IMR-90 (cell line): ENCODE data around the gene TST. TPM values are rescaled to one million over a fixed set of nuclear protein-coding genes. Genes with fewer than 3 reads are reported as not detected.

ENCODE experiments used
- ATAC-seq: fragments of 200-7000 bp; cut with Tn5 transposase; 2 replicates; pipeline ENCODE4 v1.9.1; 2020; ENCODE audit warnings: low read depth, mild to moderate bottlenecking, moderate library complexity
- BruUV-seq: library from RNA; stranded (reverse); fragments of 400-500 nt; replicated peaks from 2 replicates; lab custom pipeline; 2021; lab: Mats Ljungman, UMichigan
- CTCF ChIA-PET: fragments of 300-600 bp; formaldehyde crosslinking; extraction: SDS; loops from one replicate; lab custom pipeline; 2021; ENCODE audit warnings: antibody characterized with exemption; lab: Yijun Ruan, JAX
- POLR2A ChIA-PET: fragments of 300-600 bp; sonication (Branson Sonifier 250); formaldehyde crosslinking; loops from one replicate; lab custom pipeline; 2022; ENCODE audit warnings: antibody characterized with exemption; ENCODE audit not compliant: unreplicated experiment; lab: Charles Lee
- DNase-seq: peaks from one replicate; pipeline ENCODE4 v3.0.0; 2013
- H2AFZ ChIP-seq: replicated peaks from 2 replicates; pipeline ENCODE3; 2013; ENCODE audit warnings: low read length, mild to moderate bottlenecking; ENCODE audit not compliant: poor library complexity
- H2AK5ac ChIP-seq: 2 replicates; pipeline ENCODE4 v1.6.1; 2013; ENCODE audit warnings: low read depth, low read length, inconsistent platforms
- H2AK9ac ChIP-seq: replicated peaks from 2 replicates; pipeline ENCODE3; 2013; ENCODE audit warnings: mild to moderate bottlenecking, low read depth, low read length, moderate library complexity; ENCODE audit not compliant: poor library complexity
- H2BK120ac ChIP-seq: 2 replicates; pipeline ENCODE4 v1.6.1; 2013; ENCODE audit warnings: low read depth, low read length, inconsistent platforms
- H2BK15ac ChIP-seq: 3 replicates; pipeline ENCODE4 v1.6.1; 2013; ENCODE audit warnings: low read depth, low read length, inconsistent platforms
- H2BK20ac ChIP-seq: 2 replicates; pipeline ENCODE4 v1.6.1; 2013; ENCODE audit warnings: low read depth, mild to moderate bottlenecking, inconsistent platforms, low read length, moderate library complexity
- H2BK5ac ChIP-seq: 2 replicates; pipeline ENCODE4 v1.6.1; 2013; ENCODE audit warnings: mild to moderate bottlenecking, low read depth, low read length, inconsistent platforms; ENCODE audit not compliant: poor library complexity, severe bottlenecking
- H3K14ac ChIP-seq: replicated peaks from 2 replicates; pipeline ENCODE4 v1.6.1; 2013; ENCODE audit warnings: low read depth, low read length, inconsistent platforms
- H3K18ac ChIP-seq: 2 replicates; pipeline ENCODE4 v1.6.1; 2013; ENCODE audit warnings: low read depth, low read length, control low read depth
- H3K23ac ChIP-seq: 2 replicates; pipeline ENCODE4 v1.6.1; 2013; ENCODE audit warnings: low read depth, low read length, inconsistent platforms
- H3K27ac ChIP-seq: 2 replicates; pipeline ENCODE4 v1.5.1; 2013; ENCODE audit warnings: mild to moderate bottlenecking, control low read depth, low read length; ENCODE audit not compliant: insufficient read depth
- H3K27me3 ChIP-seq: 2 replicates; pipeline ENCODE4 v1.6.1; 2013; ENCODE audit warnings: low read length; ENCODE audit not compliant: control insufficient read depth, insufficient read depth
- H3K36me3 ChIP-seq: 2 replicates; pipeline ENCODE4 v1.6.1; 2013; ENCODE audit warnings: low read length, mixed read lengths; ENCODE audit not compliant: control insufficient read depth, insufficient read depth
- H3K4ac ChIP-seq: 2 replicates; pipeline ENCODE4 v1.6.1; 2013; ENCODE audit warnings: low read depth, low read length, inconsistent platforms
- H3K4me1 ChIP-seq: 2 replicates; pipeline ENCODE4 v1.6.1; 2013; ENCODE audit warnings: low read length, mixed read lengths; ENCODE audit not compliant: control insufficient read depth, insufficient read depth
- H3K4me2 ChIP-seq: 2 replicates; pipeline ENCODE4 v1.6.1; 2013; ENCODE audit warnings: low read depth, mild to moderate bottlenecking, control low read depth, low read length, moderate library complexity
- H3K4me3 ChIP-seq: 2 replicates; pipeline ENCODE4 v1.5.1; 2013; ENCODE audit warnings: low read depth, mild to moderate bottlenecking, control low read depth, low read length, moderate library complexity; ENCODE audit not compliant: insufficient read depth
- H3K56ac ChIP-seq: 2 replicates; pipeline ENCODE4 v1.6.1; 2013; ENCODE audit warnings: low read length, inconsistent platforms; ENCODE audit not compliant: insufficient read depth; ENCODE audit errors: extremely low read depth
- H3K79me1 ChIP-seq, 2 experiments: 2 replicates each; pipeline ENCODE4 v1.6.1; 2013; ENCODE audit warnings: low read length in 2 of 2, inconsistent platforms in 1 of 2, low read depth in 1 of 2
- H3K9ac ChIP-seq: 2 replicates; pipeline ENCODE4 v1.6.1; 2013; ENCODE audit warnings: low read depth, low read length, control low read depth
- H3K9me1 ChIP-seq: 2 replicates; pipeline ENCODE4 v1.6.1; 2013; ENCODE audit warnings: low read length, inconsistent platforms; ENCODE audit not compliant: insufficient read depth
- H3K9me3 ChIP-seq: 2 replicates; pipeline ENCODE4 v1.6.1; 2013; ENCODE audit warnings: low read length; ENCODE audit not compliant: control insufficient read depth, insufficient read depth
- H4K20me1 ChIP-seq: 2 replicates; pipeline ENCODE4 v1.6.1; 2013; ENCODE audit warnings: low read length, inconsistent platforms; ENCODE audit not compliant: insufficient read depth
- H4K5ac ChIP-seq: 2 replicates; pipeline ENCODE4 v1.6.1; 2013; ENCODE audit warnings: mild to moderate bottlenecking, low read depth, low read length, control low read depth
- H4K8ac ChIP-seq, 2 experiments: 2 replicates each; pipeline ENCODE4 v1.6.1; 2013; ENCODE audit warnings: low read depth in 2 of 2, low read length in 2 of 2, control low read depth in 1 of 2, inconsistent platforms in 1 of 2
- H4K91ac ChIP-seq: 2 replicates; pipeline ENCODE4 v1.6.1; 2013; ENCODE audit warnings: low read depth, low read length, inconsistent platforms; ENCODE audit not compliant: insufficient read depth
- BHLHE40 ChIP-seq: fragments of 150-350 bp; IDR thresholded peaks from 2 replicates; pipeline ENCODE4 v1.6.1; 2016; ENCODE audit warnings: mild to moderate bottlenecking, low read depth, low read length
- CEBPB ChIP-seq: IDR thresholded peaks from 2 replicates; pipeline ENCODE4 v1.6.1; 2012; ENCODE audit warnings: low read depth, low read length, improper control_type of control experiment
- CHD1 ChIP-seq: IDR thresholded peaks from 2 replicates; pipeline ENCODE4 v1.6.1; 2012; ENCODE audit warnings: low read depth, low read length, improper control_type of control experiment
- CTCF ChIP-seq: conservative IDR thresholded peaks from 2 replicates; pipeline ENCODE4 v1.5.1; 2012; ENCODE audit warnings: mild to moderate bottlenecking, low read depth, low read length, improper control_type of control experiment
- ELK1 ChIP-seq: fragments of 150-350 bp; IDR thresholded peaks from 2 replicates; pipeline ENCODE4 v1.6.1; 2016; ENCODE audit warnings: low read depth, mild to moderate bottlenecking, low read length, moderate library complexity, borderline replicate concordance
- FOS ChIP-seq: fragments of 150-350 bp; IDR thresholded peaks from 2 replicates; pipeline ENCODE4 v1.6.1; 2016; ENCODE audit warnings: low read depth, low read length
- MAFK ChIP-seq: IDR thresholded peaks from 2 replicates; pipeline ENCODE4 v1.6.1; 2012; ENCODE audit warnings: low read depth, low read length, improper control_type of control experiment
- MAZ ChIP-seq: IDR thresholded peaks from 2 replicates; pipeline ENCODE4 v1.6.1; 2012; ENCODE audit warnings: low read depth, mild to moderate bottlenecking, low read length, improper control_type of control experiment, moderate library complexity, borderline replicate concordance
- MXI1 ChIP-seq: IDR thresholded peaks from 2 replicates; pipeline ENCODE4 v1.6.1; 2012; ENCODE audit warnings: low read depth, mild to moderate bottlenecking, low read length, moderate library complexity, borderline replicate concordance
- NFE2L2 ChIP-seq: fragments of 150-350 bp; IDR thresholded peaks from 2 replicates; pipeline ENCODE4 v1.6.1; 2016; ENCODE audit warnings: low read depth, mild to moderate bottlenecking, low read length
- POLR2A ChIP-seq: IDR thresholded peaks from 2 replicates; pipeline ENCODE4 v1.6.1; 2012; ENCODE audit warnings: mild to moderate bottlenecking, low read depth, low read length
- RAD21 ChIP-seq: IDR thresholded peaks from 2 replicates; pipeline ENCODE4 v1.6.1; 2012; ENCODE audit warnings: low read length, improper control_type of control experiment
- RCOR1 ChIP-seq: IDR thresholded peaks from 2 replicates; pipeline ENCODE4 v1.6.1; 2012; ENCODE audit warnings: mild to moderate bottlenecking, low read length, improper control_type of control experiment; ENCODE audit not compliant: insufficient replicate concordance
- RFX5 ChIP-seq: IDR thresholded peaks from 2 replicates; pipeline ENCODE4 v1.8.0; 2012; ENCODE audit warnings: low read depth, mild to moderate bottlenecking, low read length, moderate library complexity
- SMC3 ChIP-seq: fragments of 150-350 bp; IDR thresholded peaks from 2 replicates; pipeline ENCODE4 v1.6.1; 2016; ENCODE audit warnings: low read depth, mild to moderate bottlenecking, antibody characterized with exemption, low read length, moderate library complexity
- USF2 ChIP-seq: fragments of 150-350 bp; IDR thresholded peaks from 2 replicates; pipeline ENCODE4 v1.6.1; 2017; ENCODE audit warnings: mild to moderate bottlenecking, antibody characterized with exemption, low read length, low read depth
- WGBS, 2 experiments: methylation state at CpG; one replicate each; pipeline versions ENCODE4 v1.1.5 to v1.1.7; 2013; ENCODE audit warnings: missing lambda C conversion rate in 2 of 2; ENCODE audit not compliant: insufficient read length in 1 of 2; ENCODE audit errors: extremely low coverage in 2 of 2; 5-methylcytosine and 5-hydroxymethylcytosine counted together
- dilution Hi-C: fragments of 300-500 bp; cut with HindIII; formaldehyde crosslinking; loops from one replicate; pipeline ENCODE4 v1.14.3; 2018; ENCODE audit warnings: low sequenced_read_pairs; ENCODE audit not compliant: unreplicated experiment
- in situ Hi-C: fragments of 300-500 bp; cut with MboI; formaldehyde crosslinking; loops from 3 replicates; pipeline ENCODE4 v1.14.3; 2019; ENCODE audit warnings: low sequenced_read_pairs, inconsistent platforms, mixed read lengths
- intact Hi-C: fragments of 100-400 bp; cut with micrococcal nuclease; formaldehyde crosslinking; loops from 2 replicates; pipeline ENCODE4 v1.10.0; 2022
- polyA plus RNA-seq, 3 experiments: library from polyadenylated mRNA; depleted of rRNA; stranded (reverse); fragments of >200 nt; gene quantifications; 2 replicates each; pipeline ENCODE4 v1.2.3, GENCODE V29; 2012; ENCODE audit warnings: low replicate concordance in 1 of 3
- total RNA-seq: library from RNA; depleted of rRNA; stranded (reverse); fragments of >200 nt; gene quantifications from 2 replicates; pipeline ENCODE4 v1.2.3, GENCODE V29; 2012

Gene TST
- total and polyA plus RNA-seq, 2 of the 4 experiments (the other 2 are of a cell fraction): 31.7 to 37.7 TPM

GRCh38 chr22:37065961-37066360 lies 46.7 kb upstream of the TST start:
- no peak overlapping the region for H4K91ac ChIP-seq
- no peak overlapping the region for H4K8ac ChIP-seq
- no peaks in the 10 kb centered on the region; the same call in 1 of the 2 replicates for H3K36me3 ChIP-seq
- no peak overlapping the region for H3K18ac ChIP-seq
- no peak for TF ChIP-seq MAFK
- no peak for TF ChIP-seq RCOR1
- no peak for TF ChIP-seq USF2
- TF ChIP-seq FOS: no peak
- no peak for TF ChIP-seq RFX5
- TF ChIP-seq CEBPB: no peak
- TF ChIP-seq POLR2A: no peak
- TF ChIP-seq CTCF: no peak
- TF ChIP-seq MXI1: no peak
- TF ChIP-seq NFE2L2: no peak
- TF ChIP-seq CHD1: no peak
- TF ChIP-seq ELK1: no peak
- TF ChIP-seq MAZ: no peak
- TF ChIP-seq BHLHE40: no peak
- no peak for TF ChIP-seq SMC3
- no peak for TF ChIP-seq RAD21
- H3K9ac ChIP-seq: no peak overlapping the region
- no peak overlapping the region for H2BK20ac ChIP-seq
- H2AK5ac ChIP-seq: no peak overlapping the region
- H3K9me1 ChIP-seq: no peaks in the 10 kb centered on the region
- no peak overlapping the region for H3K23ac ChIP-seq
- H3K27me3 ChIP-seq: peaks cover 25% of the 10 kb centered on the region
- POLR2A ChIA-PET: no interaction called here
- no TSS peak for BruUV-seq
- dilution Hi-C loops: no loop called here
- in situ Hi-C loops: no loop called here
- H3K56ac ChIP-seq: no peak overlapping the region
- no peak for ATAC-seq
- H2BK120ac ChIP-seq: no peak overlapping the region
- H2AK9ac ChIP-seq: no peak overlapping the region
- intact Hi-C loops: no loop called here
- H3K4me1 ChIP-seq: no peaks in the 10 kb centered on the region
- H3K9me3 ChIP-seq: no peaks in the 10 kb centered on the region
- H3K14ac ChIP-seq: no peak overlapping the region
- 81% methylated on average over 5 of the region's 9 CpGs; no CpG with 5 or more reads in 1 of the 2 experiments for WGBS, 2 experiments
- no peak overlapping the region for H2BK5ac ChIP-seq
- no peaks in the 10 kb centered on the region for H3K79me1 ChIP-seq
- H4K20me1 ChIP-seq: no peaks in the 10 kb centered on the region
- H2AFZ ChIP-seq: no peak overlapping the region
- H3K27ac ChIP-seq: no peak overlapping the region
- H3K4me2 ChIP-seq: no peak overlapping the region
- H4K5ac ChIP-seq: no peak overlapping the region
- CTCF ChIA-PET: no interaction called here
- no peak overlapping the region for H2BK15ac ChIP-seq
- H3K4me3 ChIP-seq: no peak overlapping the region
- H3K4ac ChIP-seq: no peak overlapping the region
- no peak for DNase-seq
